DND-41 (cell line): Measurements from ENCODE around the gene PIEZO2.

Experiments
- ATAC-seq: fragments of 200-7000 bp; cut with Tn5 transposase; 3 replicates; pipeline ENCODE4 v1.9.1; 2021; ENCODE audit warnings: low read depth; ENCODE audit not compliant: insufficient read depth
- DNase-seq: peaks from one replicate; pipeline ENCODE4 v3.0.0-alpha.2; 2020
- H2AFZ ChIP-seq: 2 replicates; pipeline ENCODE4 v1.6.0; 2012; ENCODE audit warnings: low read depth, low read length
- H3K27ac ChIP-seq: 2 replicates; pipeline ENCODE4 v1.5.1; 2012; ENCODE audit warnings: low read length, inconsistent platforms
- H3K27me3 ChIP-seq: fragments of 200-600 bp; sonication (generic); 2 replicates; pipeline ENCODE4 v1.6.0; 2012; ENCODE audit warnings: low read length, mild to moderate bottlenecking, inconsistent platforms; ENCODE audit not compliant: insufficient read depth, poor library complexity
- H3K36me3 ChIP-seq: 2 replicates; pipeline ENCODE4 v1.5.1; 2012; ENCODE audit warnings: low read length, inconsistent platforms; ENCODE audit not compliant: insufficient read depth
- H3K4me1 ChIP-seq: 2 replicates; pipeline ENCODE4 v1.5.1; 2012; ENCODE audit warnings: mild to moderate bottlenecking, low read length; ENCODE audit not compliant: insufficient read depth
- H3K4me2 ChIP-seq: 2 replicates; pipeline ENCODE4 v1.6.0; 2012; ENCODE audit warnings: mild to moderate bottlenecking, moderate library complexity, low read length, inconsistent platforms; ENCODE audit not compliant: insufficient read depth
- H3K4me3 ChIP-seq, 2 experiments: fragments of 200-600 bp in 1 of 2; shearing (Covaris generic) in 1 of 2; 2 replicates each; pipeline ENCODE4 v1.5.1; 2012 to 2016; ENCODE audit warnings: inconsistent platforms in 2 of 2, low read length in 2 of 2, mild to moderate bottlenecking in 2 of 2, low read depth in 1 of 2, moderate library complexity in 1 of 2
- H3K79me2 ChIP-seq: 2 replicates; pipeline ENCODE4 v1.6.0; 2012; ENCODE audit warnings: low read length, inconsistent platforms; ENCODE audit not compliant: insufficient read depth
- H3K9ac ChIP-seq: 2 replicates; pipeline ENCODE4 v1.6.0; 2012; ENCODE audit warnings: low read depth, mild to moderate bottlenecking, inconsistent platforms, low read length, moderate library complexity
- H3K9me3 ChIP-seq: 2 replicates; pipeline ENCODE4 v1.5.1; 2012; ENCODE audit warnings: low read length, moderate library complexity, mild to moderate bottlenecking, inconsistent platforms; ENCODE audit not compliant: insufficient read depth, severe bottlenecking
- H4K20me1 ChIP-seq: 2 replicates; pipeline ENCODE4 v1.6.0; 2012; ENCODE audit warnings: low read length; ENCODE audit not compliant: insufficient read depth
- EZH2 ChIP-seq: IDR thresholded peaks from 3 replicates; pipeline ENCODE4 v1.6.1; 2012; ENCODE audit warnings: borderline replicate concordance, low read depth, mild to moderate bottlenecking, moderate library complexity, low read length, inconsistent platforms; ENCODE audit not compliant: severe bottlenecking
- TF ChIP-seq, protein P1 (sequence below): IDR thresholded peaks from 2 replicates; pipeline ENCODE4 v1.5.1; 2012; ENCODE audit warnings: borderline replicate concordance, low read length, moderate library complexity, mild to moderate bottlenecking; ENCODE audit not compliant: poor library complexity, severe bottlenecking; ENCODE audit errors: extremely low read depth

Gene PIEZO2

DNA sequence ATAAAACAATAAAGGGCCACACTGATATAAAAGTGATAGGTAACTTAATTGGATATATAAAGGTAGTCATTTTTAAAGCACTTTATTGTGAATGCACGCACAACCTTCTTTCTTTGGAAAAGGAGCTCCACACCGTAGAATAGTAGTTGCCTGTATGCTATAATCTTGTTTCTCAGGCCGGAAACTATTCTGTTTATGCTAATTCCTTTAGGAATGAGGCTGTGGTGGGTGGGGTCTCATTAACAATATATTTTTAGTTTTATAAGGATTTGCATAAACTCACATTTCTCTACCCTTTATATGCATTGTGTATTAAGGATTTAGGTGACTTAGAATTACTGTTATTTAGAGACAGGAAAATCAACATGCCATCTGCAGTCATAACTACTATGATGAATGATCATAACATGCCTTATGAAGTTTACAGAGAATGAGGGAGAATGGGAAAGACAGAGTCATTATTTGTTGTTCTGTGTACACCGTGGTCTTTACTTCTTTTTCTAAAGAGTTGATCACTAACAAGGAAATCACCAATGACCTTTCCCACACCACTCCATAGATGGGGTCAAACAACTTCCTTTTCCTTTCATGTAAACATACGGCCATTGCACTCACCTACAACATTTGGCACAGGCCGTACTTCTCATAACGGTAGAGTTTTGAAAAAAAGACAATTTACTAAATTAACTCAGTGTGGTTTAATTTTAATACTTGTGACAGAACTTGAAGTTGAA lies 84.5 kb downstream of the PIEZO2 start:
- H3K4me1 ChIP-seq: no peaks in the 10 kb centered on the region
- DNase-seq (no peak), ATAC-seq (no peak)
- TF ChIP-seq, protein P1, sequence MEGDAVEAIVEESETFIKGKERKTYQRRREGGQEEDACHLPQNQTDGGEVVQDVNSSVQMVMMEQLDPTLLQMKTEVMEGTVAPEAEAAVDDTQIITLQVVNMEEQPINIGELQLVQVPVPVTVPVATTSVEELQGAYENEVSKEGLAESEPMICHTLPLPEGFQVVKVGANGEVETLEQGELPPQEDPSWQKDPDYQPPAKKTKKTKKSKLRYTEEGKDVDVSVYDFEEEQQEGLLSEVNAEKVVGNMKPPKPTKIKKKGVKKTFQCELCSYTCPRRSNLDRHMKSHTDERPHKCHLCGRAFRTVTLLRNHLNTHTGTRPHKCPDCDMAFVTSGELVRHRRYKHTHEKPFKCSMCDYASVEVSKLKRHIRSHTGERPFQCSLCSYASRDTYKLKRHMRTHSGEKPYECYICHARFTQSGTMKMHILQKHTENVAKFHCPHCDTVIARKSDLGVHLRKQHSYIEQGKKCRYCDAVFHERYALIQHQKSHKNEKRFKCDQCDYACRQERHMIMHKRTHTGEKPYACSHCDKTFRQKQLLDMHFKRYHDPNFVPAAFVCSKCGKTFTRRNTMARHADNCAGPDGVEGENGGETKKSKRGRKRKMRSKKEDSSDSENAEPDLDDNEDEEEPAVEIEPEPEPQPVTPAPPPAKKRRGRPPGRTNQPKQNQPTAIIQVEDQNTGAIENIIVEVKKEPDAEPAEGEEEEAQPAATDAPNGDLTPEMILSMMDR: no peak
- no peak for TF ChIP-seq EZH2
- no peak overlapping the region for H3K4me3 ChIP-seq
- no peak overlapping the region for H2AFZ ChIP-seq
- no peak overlapping the region for H3K27ac ChIP-seq
- H3K36me3 ChIP-seq: no peaks in the 10 kb centered on the region
- no peaks in the 10 kb centered on the region for H4K20me1 ChIP-seq
- H3K79me2 ChIP-seq: no peaks in the 10 kb centered on the region
- H3K4me2 ChIP-seq: no peak overlapping the region
- H3K9ac ChIP-seq: no peak overlapping the region
- no peaks in the 10 kb centered on the region for H3K27me3 ChIP-seq
- H3K9me3 ChIP-seq: no peaks in the 10 kb centered on the region

DNA sequence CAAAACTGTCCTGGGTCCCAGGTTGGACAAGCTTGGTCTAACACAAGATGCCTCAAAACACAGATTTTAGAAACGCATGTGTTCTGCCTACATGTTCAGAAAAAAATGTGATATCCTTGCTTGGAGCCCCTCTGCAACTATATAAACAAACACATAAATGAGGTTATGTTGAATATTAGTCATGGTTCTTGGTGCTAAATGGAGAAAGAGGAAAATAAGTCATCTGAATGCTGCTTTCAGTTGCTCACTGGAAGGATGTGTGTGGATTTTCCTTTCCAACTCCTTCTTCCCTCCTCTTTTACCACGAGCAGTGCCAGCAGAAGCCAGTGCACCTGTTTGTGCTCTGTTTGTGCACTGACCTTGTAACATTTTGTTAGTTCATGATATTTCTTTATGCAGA lies 85.3 kb downstream of the PIEZO2 start:
- H3K4me3 ChIP-seq: no peak overlapping the region
- H3K27me3 ChIP-seq: no peaks in the 10 kb centered on the region
- H2AFZ ChIP-seq: no peak overlapping the region
- H3K4me1 ChIP-seq: no peaks in the 10 kb centered on the region
- H3K9me3 ChIP-seq: no peaks in the 10 kb centered on the region
- no peaks in the 10 kb centered on the region for H3K36me3 ChIP-seq
- TF ChIP-seq, protein P1: no peak
- no peak for TF ChIP-seq EZH2
- DNase-seq (no peak), ATAC-seq (no peak)
- no peaks in the 10 kb centered on the region for H4K20me1 ChIP-seq
- H3K9ac ChIP-seq: no peak overlapping the region
- H3K79me2 ChIP-seq: no peaks in the 10 kb centered on the region
- H3K4me2 ChIP-seq: no peak overlapping the region
- no peak overlapping the region for H3K27ac ChIP-seq

DNA sequence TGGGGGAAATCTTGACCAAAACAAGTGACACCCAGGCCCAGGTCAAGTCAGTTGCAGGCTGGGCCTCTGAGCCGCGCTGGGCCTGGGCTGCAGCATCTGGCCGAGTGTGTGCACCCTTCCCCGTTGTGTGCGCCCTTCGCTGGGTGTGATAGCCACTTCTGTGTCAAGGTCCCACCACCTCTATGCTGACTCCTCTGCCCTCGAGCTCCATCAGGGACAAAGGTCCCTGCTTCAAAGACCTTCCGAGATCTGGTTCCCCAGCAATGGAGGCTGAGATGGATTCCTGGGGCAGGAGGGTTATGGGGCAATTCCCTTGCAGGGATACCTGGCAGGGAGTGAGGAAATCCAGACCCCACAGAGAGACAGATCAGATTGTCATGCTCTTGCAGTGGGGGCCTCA lies 93.6 kb downstream of the PIEZO2 start:
- H2AFZ ChIP-seq: no peak overlapping the region
- no peaks in the 10 kb centered on the region for H4K20me1 ChIP-seq
- no peaks in the 10 kb centered on the region for H3K9me3 ChIP-seq
- DNase-seq (no peak), ATAC-seq (no peak)
- no peaks in the 10 kb centered on the region for H3K79me2 ChIP-seq
- H3K9ac ChIP-seq: no peak overlapping the region
- no peaks in the 10 kb centered on the region for H3K27me3 ChIP-seq
- H3K27ac ChIP-seq: no peak overlapping the region
- TF ChIP-seq EZH2: no peak
- TF ChIP-seq, protein P1: no peak
- no peaks in the 10 kb centered on the region for H3K4me1 ChIP-seq
- H3K4me2 ChIP-seq: no peak overlapping the region
- no peaks in the 10 kb centered on the region for H3K36me3 ChIP-seq
- no peak overlapping the region for H3K4me3 ChIP-seq

DNA sequence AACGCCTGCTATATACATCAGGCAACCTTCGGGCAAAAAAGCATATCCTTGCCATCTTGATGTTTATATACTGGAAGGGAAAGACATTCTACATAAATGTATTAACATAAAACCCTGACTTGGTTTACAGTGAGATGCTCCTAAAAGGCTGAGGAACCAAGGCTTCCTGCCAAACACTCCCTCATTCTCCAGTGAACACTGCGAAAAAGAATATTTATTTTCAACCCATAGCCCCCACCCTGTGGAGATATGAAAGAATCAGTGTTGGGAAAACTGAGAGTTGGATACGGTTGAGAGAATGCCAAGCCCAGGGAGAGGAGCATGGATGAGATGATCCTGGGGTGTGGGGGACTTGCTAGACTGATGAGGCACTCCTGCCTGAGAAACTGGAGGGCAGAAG lies 94.9 kb downstream of the PIEZO2 start:
- Histone ChIP-seq H3K79me2 (no peaks in the 10 kb centered on the region), H3K4me1 (no peaks in the 10 kb centered on the region), H4K20me1 (no peaks in the 10 kb centered on the region), H3K9me3 (no peaks in the 10 kb centered on the region), H3K36me3 (no peaks in the 10 kb centered on the region), H3K9ac (no peak overlapping the region), H3K27ac (no peak overlapping the region), H3K4me2 (no peak overlapping the region), H2AFZ (no peak overlapping the region), H3K4me3 (no peak overlapping the region), H3K27me3 (no peaks in the 10 kb centered on the region)
- TF ChIP-seq EZH2: no peak
- TF ChIP-seq, protein P1: no peak
- ATAC-seq: no peak
- no peak for DNase-seq
